ENCODE data around the gene REXO4. TPM values are rescaled to one million over a fixed set of nuclear protein-coding genes. Genes with fewer than 3 reads are reported as not detected.
A peak's percentile ranks its signal among the peaks of the same experiment; 100 is the strongest.

Gene REXO4
- total and polyA plus RNA-seq, 2 of the 13 experiments (the other 11 are each of a cell fraction or from before 2014, with no cell fraction given) = 18.5 to 30.4 TPM

DNA sequence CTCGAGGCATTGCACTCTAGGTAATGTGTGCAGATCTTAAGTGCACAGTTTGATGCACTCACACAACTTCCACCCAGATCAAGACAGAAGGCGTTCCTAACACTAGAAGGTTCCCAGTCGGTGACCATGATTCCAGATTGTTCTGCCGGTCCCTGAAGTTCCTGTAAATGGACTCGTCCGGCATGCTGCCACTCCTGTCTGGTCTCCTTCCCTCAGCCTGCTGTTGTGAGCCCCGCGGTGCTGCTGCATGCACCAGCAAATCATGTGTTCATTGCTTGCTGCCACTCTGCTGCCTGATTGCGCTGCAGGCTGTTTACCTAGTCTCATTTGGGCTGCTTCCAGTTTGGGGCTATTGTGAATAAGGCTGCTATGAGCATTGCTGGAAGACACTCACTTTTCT is 30.1 kb downstream of the REXO4 start (continued):
- TF ChIP-seq, protein P1, sequence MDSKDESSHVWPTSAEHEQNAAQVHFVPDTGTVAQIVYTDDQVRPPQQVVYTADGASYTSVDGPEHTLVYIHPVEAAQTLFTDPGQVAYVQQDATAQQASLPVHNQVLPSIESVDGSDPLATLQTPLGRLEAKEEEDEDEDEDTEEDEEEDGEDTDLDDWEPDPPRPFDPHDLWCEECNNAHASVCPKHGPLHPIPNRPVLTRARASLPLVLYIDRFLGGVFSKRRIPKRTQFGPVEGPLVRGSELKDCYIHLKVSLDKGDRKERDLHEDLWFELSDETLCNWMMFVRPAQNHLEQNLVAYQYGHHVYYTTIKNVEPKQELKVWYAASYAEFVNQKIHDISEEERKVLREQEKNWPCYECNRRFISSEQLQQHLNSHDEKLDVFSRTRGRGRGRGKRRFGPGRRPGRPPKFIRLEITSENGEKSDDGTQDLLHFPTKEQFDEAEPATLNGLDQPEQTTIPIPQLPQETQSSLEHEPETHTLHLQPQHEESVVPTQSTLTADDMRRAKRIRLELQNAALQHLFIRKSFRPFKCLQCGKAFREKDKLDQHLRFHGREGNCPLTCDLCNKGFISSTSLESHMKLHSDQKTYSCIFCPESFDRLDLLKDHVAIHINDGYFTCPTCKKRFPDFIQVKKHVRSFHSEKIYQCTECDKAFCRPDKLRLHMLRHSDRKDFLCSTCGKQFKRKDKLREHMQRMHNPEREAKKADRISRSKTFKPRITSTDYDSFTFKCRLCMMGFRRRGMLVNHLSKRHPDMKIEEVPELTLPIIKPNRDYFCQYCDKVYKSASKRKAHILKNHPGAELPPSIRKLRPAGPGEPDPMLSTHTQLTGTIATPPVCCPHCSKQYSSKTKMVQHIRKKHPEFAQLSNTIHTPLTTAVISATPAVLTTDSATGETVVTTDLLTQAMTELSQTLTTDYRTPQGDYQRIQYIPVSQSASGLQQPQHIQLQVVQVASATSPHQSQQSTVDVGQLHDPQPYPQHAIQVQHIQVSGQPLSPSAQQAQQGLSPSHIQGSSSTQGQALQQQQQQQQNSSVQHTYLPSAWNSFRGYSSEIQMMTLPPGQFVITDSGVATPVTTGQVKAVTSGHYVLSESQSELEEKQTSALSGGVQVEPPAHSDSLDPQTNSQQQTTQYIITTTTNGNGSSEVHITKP (CRISPR knock-in tag; IDR thresholded peaks at IDR 0.05; ENCODE audit: low read depth) = peak; percentile 95
- TF ChIP-seq, protein P2, sequence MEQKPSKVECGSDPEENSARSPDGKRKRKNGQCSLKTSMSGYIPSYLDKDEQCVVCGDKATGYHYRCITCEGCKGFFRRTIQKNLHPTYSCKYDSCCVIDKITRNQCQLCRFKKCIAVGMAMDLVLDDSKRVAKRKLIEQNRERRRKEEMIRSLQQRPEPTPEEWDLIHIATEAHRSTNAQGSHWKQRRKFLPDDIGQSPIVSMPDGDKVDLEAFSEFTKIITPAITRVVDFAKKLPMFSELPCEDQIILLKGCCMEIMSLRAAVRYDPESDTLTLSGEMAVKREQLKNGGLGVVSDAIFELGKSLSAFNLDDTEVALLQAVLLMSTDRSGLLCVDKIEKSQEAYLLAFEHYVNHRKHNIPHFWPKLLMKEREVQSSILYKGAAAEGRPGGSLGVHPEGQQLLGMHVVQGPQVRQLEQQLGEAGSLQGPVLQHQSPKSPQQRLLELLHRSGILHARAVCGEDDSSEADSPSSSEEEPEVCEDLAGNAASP (CRISPR knock-in tag; IDR thresholded peaks at IDR 0.05; ENCODE audit: borderline replicate concordance) = no peak
- TF ChIP-seq, protein P3, sequence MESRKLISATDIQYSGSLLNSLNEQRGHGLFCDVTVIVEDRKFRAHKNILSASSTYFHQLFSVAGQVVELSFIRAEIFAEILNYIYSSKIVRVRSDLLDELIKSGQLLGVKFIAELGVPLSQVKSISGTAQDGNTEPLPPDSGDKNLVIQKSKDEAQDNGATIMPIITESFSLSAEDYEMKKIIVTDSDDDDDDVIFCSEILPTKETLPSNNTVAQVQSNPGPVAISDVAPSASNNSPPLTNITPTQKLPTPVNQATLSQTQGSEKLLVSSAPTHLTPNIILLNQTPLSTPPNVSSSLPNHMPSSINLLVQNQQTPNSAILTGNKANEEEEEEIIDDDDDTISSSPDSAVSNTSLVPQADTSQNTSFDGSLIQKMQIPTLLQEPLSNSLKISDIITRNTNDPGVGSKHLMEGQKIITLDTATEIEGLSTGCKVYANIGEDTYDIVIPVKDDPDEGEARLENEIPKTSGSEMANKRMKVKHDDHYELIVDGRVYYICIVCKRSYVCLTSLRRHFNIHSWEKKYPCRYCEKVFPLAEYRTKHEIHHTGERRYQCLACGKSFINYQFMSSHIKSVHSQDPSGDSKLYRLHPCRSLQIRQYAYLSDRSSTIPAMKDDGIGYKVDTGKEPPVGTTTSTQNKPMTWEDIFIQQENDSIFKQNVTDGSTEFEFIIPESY (CRISPR knock-in tag; IDR thresholded peaks at IDR 0.05) = no peak
- no peak for TF ChIP-seq ZNF431 (CRISPR knock-in tag; IDR thresholded peaks at IDR 0.05; ENCODE audit: borderline replicate concordance, low read depth)
- TF ChIP-seq, protein P4, sequence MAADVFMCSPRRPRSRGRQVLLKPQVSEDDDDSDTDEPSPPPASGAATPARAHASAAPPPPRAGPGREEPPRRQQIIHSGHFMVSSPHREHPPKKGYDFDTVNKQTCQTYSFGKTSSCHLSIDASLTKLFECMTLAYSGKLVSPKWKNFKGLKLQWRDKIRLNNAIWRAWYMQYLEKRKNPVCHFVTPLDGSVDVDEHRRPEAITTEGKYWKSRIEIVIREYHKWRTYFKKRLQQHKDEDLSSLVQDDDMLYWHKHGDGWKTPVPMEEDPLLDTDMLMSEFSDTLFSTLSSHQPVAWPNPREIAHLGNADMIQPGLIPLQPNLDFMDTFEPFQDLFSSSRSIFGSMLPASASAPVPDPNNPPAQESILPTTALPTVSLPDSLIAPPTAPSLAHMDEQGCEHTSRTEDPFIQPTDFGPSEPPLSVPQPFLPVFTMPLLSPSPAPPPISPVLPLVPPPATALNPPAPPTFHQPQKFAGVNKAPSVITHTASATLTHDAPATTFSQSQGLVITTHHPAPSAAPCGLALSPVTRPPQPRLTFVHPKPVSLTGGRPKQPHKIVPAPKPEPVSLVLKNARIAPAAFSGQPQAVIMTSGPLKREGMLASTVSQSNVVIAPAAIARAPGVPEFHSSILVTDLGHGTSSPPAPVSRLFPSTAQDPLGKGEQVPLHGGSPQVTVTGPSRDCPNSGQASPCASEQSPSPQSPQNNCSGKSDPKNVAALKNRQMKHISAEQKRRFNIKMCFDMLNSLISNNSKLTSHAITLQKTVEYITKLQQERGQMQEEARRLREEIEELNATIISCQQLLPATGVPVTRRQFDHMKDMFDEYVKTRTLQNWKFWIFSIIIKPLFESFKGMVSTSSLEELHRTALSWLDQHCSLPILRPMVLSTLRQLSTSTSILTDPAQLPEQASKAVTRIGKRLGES (CRISPR knock-in tag; IDR thresholded peaks at IDR 0.05; ENCODE audit: borderline replicate concordance) = no peak
- TF ChIP-seq, protein P5, sequence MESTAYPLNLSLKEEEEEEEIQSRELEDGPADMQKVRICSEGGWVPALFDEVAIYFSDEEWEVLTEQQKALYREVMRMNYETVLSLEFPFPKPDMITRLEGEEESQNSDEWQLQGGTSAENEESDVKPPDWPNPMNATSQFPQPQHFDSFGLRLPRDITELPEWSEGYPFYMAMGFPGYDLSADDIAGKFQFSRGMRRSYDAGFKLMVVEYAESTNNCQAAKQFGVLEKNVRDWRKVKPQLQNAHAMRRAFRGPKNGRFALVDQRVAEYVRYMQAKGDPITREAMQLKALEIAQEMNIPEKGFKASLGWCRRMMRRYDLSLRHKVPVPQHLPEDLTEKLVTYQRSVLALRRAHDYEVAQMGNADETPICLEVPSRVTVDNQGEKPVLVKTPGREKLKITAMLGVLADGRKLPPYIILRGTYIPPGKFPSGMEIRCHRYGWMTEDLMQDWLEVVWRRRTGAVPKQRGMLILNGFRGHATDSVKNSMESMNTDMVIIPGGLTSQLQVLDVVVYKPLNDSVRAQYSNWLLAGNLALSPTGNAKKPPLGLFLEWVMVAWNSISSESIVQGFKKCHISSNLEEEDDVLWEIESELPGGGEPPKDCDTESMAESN (CRISPR knock-in tag; conservative IDR thresholded peaks at IDR 0.05) = no peak
- TF ChIP-seq, protein P6, sequence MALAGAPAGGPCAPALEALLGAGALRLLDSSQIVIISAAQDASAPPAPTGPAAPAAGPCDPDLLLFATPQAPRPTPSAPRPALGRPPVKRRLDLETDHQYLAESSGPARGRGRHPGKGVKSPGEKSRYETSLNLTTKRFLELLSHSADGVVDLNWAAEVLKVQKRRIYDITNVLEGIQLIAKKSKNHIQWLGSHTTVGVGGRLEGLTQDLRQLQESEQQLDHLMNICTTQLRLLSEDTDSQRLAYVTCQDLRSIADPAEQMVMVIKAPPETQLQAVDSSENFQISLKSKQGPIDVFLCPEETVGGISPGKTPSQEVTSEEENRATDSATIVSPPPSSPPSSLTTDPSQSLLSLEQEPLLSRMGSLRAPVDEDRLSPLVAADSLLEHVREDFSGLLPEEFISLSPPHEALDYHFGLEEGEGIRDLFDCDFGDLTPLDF (CRISPR knock-in tag; IDR thresholded peaks at IDR 0.05) = no peak
- TF ChIP-seq FOXA1 (IDR thresholded peaks at IDR 0.05) = no peak
- TF ChIP-seq FOXA1 (CRISPR knock-in tag; IDR thresholded peaks at IDR 0.05) = peak; percentile 69
- TF ChIP-seq HDAC2 (CRISPR knock-in tag; IDR thresholded peaks at IDR 0.05) = no peak; the same call in 1 of the 2 replicates
- no peak for TF ChIP-seq ZNF781 (CRISPR knock-in tag; IDR thresholded peaks at IDR 0.05; ENCODE audit: borderline replicate concordance, not compliant biosample characterization)
- peak; percentile 24; the same call in 1 of the 2 replicates for TF ChIP-seq ZFX (CRISPR knock-in tag; IDR thresholded peaks at IDR 0.05; ENCODE audit: low read depth)
- peak; percentile 31; the same call in 1 of the 2 replicates for TF ChIP-seq SAP130 (CRISPR knock-in tag; IDR thresholded peaks at IDR 0.05; ENCODE audit: low read depth)
